Neural cell (in vitro differentiated cells): Measurements from ENCODE around the gene RUVBL1. TPM values are rescaled to one million over a fixed set of nuclear protein-coding genes. Genes with fewer than 3 reads are reported as not detected.
A peak's percentile ranks its signal among the peaks of the same experiment; 100 is the strongest.

Experiments
- H2AFZ ChIP-seq: fragments of 200-600, 300-800 bp; sonication (generic), shearing (Covaris generic); 2 replicates; pipeline ENCODE4 v1.6.0; 2014; ENCODE audit warnings: low read depth, mild to moderate bottlenecking, antibody characterized with exemption, low read length, moderate library complexity
- H3F3A ChIP-seq: fragments of 200-600 bp; shearing (Covaris generic); 2 replicates; pipeline ENCODE4 v1.6.1; 2016; ENCODE audit warnings: mild to moderate bottlenecking, moderate library complexity, mixed read lengths, antibody characterized with exemption, low read length; ENCODE audit not compliant: insufficient read depth, poor library complexity, severe bottlenecking
- H3K27ac ChIP-seq: fragments of 200-600, 300-800 bp; sonication (generic), shearing (Covaris generic); 2 replicates; pipeline ENCODE4 v1.5.1; 2014; ENCODE audit warnings: mild to moderate bottlenecking, low read length, moderate library complexity
- H3K27me3 ChIP-seq: fragments of 300-800, 200-600 bp; sonication (generic), shearing (Covaris generic); 2 replicates; pipeline ENCODE4 v1.6.0; 2014; ENCODE audit warnings: mild to moderate bottlenecking, low read depth, low read length, moderate library complexity; ENCODE audit not compliant: insufficient read depth
- H3K36me3 ChIP-seq: fragments of 300-800, 200-600 bp; sonication (generic), shearing (Covaris generic); 2 replicates; pipeline ENCODE4 v1.5.1; 2014; ENCODE audit warnings: mild to moderate bottlenecking, antibody characterized with exemption, low read length, moderate library complexity; ENCODE audit not compliant: insufficient read depth
- H3K4me2 ChIP-seq: fragments of 300-800, 200-600 bp; sonication (generic), shearing (Covaris generic); 2 replicates; pipeline ENCODE4 v1.6.0; 2014; ENCODE audit warnings: mild to moderate bottlenecking, low read length
- H3K4me3 ChIP-seq: fragments of 300-800, 200-600 bp; sonication (generic), shearing (Covaris generic); 2 replicates; pipeline ENCODE4 v1.5.1; 2014; ENCODE audit warnings: mild to moderate bottlenecking, low read length, moderate library complexity
- H3K79me2 ChIP-seq: fragments of 200-600 bp; shearing (Covaris generic); replicated peaks from 2 replicates; pipeline ENCODE4 v1.6.0; 2014; ENCODE audit warnings: mild to moderate bottlenecking, low read length, moderate library complexity; ENCODE audit not compliant: insufficient read depth
- H3K9ac ChIP-seq: fragments of 300-800, 200-600 bp; sonication (generic), shearing (Covaris generic); 2 replicates; pipeline ENCODE4 v1.6.1; 2016; ENCODE audit warnings: mild to moderate bottlenecking, low read length, mixed read lengths
- H3K9me2 ChIP-seq: fragments of 200-600 bp; shearing (Covaris generic); 2 replicates; pipeline ENCODE4 v1.6.1; 2016; ENCODE audit warnings: mild to moderate bottlenecking, low read length, mixed read lengths; ENCODE audit not compliant: insufficient read depth
- H3K9me3 ChIP-seq: fragments of 200-600, 300-800 bp; sonication (generic), shearing (Covaris generic); 2 replicates; pipeline ENCODE4 v1.6.1; 2016; ENCODE audit warnings: mild to moderate bottlenecking, mixed run types, low read length, moderate library complexity, mixed read lengths
- H4K20me1 ChIP-seq: fragments of 200-600 bp; shearing (Covaris generic); 2 replicates; pipeline ENCODE4 v1.6.1; 2016; ENCODE audit warnings: mild to moderate bottlenecking, mixed run types; ENCODE audit not compliant: insufficient read depth
- EP300 ChIP-seq: fragments of 450-650 bp; conservative IDR thresholded peaks from 2 replicates; pipeline ENCODE4 v1.6.1; 2014; ENCODE audit warnings: antibody characterized with exemption, mild to moderate bottlenecking, moderate library complexity; ENCODE audit not compliant: poor library complexity, severe bottlenecking
- EZH2 ChIP-seq: fragments of 200-600, 300-800 bp; shearing (Covaris generic), sonication (generic); IDR thresholded peaks from 2 replicates; pipeline ENCODE4 v1.6.1; 2014; ENCODE audit warnings: antibody characterized with exemption, low read length, borderline replicate concordance, mild to moderate bottlenecking; ENCODE audit not compliant: insufficient read depth, poor library complexity, severe bottlenecking
- MXI1 ChIP-seq: fragments of 450-650 bp; conservative IDR thresholded peaks from 2 replicates; pipeline ENCODE4 v1.6.1; 2014; ENCODE audit warnings: antibody characterized with exemption, mild to moderate bottlenecking; ENCODE audit not compliant: poor library complexity, severe bottlenecking
- POLR2AphosphoS5 ChIP-seq: IDR thresholded peaks from 2 replicates; pipeline ENCODE4 v1.6.1; 2012
- RAD21 ChIP-seq: fragments of 450-650 bp; conservative IDR thresholded peaks from 2 replicates; pipeline ENCODE4 v1.6.1; 2014; ENCODE audit warnings: antibody characterized with exemption, mild to moderate bottlenecking, moderate library complexity
- SMC3 ChIP-seq: fragments of 450-650 bp; conservative IDR thresholded peaks from 2 replicates; pipeline ENCODE4 v1.6.1; 2014; ENCODE audit warnings: antibody characterized with exemption, mild to moderate bottlenecking, moderate library complexity; ENCODE audit not compliant: poor library complexity
- TAF1 ChIP-seq: IDR thresholded peaks from 2 replicates; pipeline ENCODE4 v1.6.1; 2012; ENCODE audit warnings: low read depth
- polyA minus RNA-seq: library from RNA; depleted of rRNA, polyadenylated mRNA; stranded (reverse); fragments of >200 nt; gene quantifications from 2 replicates; pipeline ENCODE4 v1.2.3, GENCODE V29; 2014
- polyA plus RNA-seq: library from polyadenylated mRNA; depleted of rRNA; stranded (reverse); fragments of >200 nt; gene quantifications from 2 replicates; pipeline ENCODE4 v1.2.3, GENCODE V29; 2014
- TF ChIP-seq, protein P1 (sequence below): fragments of 450-650 bp; IDR thresholded peaks from 2 replicates; pipeline ENCODE4 v1.5.1; 2014; ENCODE audit warnings: antibody characterized with exemption, mild to moderate bottlenecking, moderate library complexity; ENCODE audit not compliant: poor library complexity, severe bottlenecking
- TF ChIP-seq, protein P2 (sequence below): IDR thresholded peaks from 2 replicates; pipeline ENCODE4 v1.6.1; 2012; ENCODE audit warnings: borderline replicate concordance

Gene RUVBL1
- polyA plus RNA-seq (83.3 and 95.2 TPM in 2 replicates), polyA minus RNA-seq (54.3 and 61.8 TPM in 2 replicates)

DNA sequence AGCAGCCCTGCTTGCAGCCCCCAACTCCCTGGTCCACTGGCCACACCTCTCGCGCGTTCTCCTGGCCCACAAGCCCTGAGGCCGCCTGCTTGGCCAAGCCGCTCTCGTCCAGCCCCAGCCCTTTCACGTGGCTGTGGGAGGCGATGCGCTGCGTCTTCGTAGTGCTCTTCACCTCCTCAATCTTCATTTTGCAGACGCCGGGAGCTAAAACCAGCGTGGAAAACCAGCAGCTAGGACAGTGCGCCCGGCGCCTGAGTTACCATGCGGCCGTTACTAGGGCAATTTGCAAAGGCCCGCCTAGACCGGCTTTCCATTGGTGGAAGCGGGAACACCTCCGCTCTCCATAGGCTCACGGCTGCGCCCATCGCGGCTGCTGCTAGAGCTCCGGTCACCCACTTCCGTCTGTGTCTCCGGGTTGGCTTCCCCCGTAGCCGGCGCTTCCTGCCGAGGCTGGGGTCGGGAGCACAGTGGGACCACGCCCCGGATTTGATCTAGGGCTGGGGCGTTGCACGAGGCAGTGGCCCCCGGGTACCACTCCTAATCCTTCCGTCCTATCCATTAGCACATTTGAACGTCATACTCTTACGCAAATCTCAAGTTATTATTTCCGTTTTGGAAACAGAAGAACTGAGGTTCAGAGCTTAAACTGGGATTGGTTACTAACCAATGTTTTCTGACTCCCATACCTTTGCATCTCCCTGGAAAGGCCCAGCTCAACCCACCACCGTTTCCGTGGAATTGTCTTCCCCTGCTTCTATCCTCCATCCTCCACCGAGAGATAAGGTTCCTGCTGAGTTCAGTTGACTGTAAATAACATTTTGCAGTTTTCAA, at the start of gene RUVBL1:
Gene RUVBL1, minus strand, starts transcription at position 275 of the 831 bp plus-strand sequence. Its CDS starts 88 bp downstream, at position 187.
- Histone ChIP-seq H3K79me2 (peaks cover 7% of the 10 kb centered on the region), H3K4me3 (peak within 1 kb of the TSS; percentile 97), H3K9me2 (no peaks in the 10 kb centered on the region), H3F3A (peaks cover 7% of the 10 kb centered on the region), H3K9me3 (no peaks in the 10 kb centered on the region), H3K9ac (peak within 1 kb of the TSS; percentile 75), H3K27me3 (no peaks in the 10 kb centered on the region), H3K36me3 (no peaks in the 10 kb centered on the region), H3K4me2 (peak within 1 kb of the TSS; percentile 81), H3K27ac (peak within 1 kb of the TSS; percentile 77), H2AFZ (peak within 1 kb of the TSS; percentile 100), H4K20me1 (no peaks in the 10 kb centered on the region)
- TF ChIP-seq TAF1 (no peak), MXI1 (peak; percentile 99), SMC3 (peak; percentile 38), EZH2 (no peak), EP300 (peak; percentile 35), POLR2AphosphoS5 (peak; percentile 73), RAD21 (no peak)
- TF ChIP-seq, protein P1, sequence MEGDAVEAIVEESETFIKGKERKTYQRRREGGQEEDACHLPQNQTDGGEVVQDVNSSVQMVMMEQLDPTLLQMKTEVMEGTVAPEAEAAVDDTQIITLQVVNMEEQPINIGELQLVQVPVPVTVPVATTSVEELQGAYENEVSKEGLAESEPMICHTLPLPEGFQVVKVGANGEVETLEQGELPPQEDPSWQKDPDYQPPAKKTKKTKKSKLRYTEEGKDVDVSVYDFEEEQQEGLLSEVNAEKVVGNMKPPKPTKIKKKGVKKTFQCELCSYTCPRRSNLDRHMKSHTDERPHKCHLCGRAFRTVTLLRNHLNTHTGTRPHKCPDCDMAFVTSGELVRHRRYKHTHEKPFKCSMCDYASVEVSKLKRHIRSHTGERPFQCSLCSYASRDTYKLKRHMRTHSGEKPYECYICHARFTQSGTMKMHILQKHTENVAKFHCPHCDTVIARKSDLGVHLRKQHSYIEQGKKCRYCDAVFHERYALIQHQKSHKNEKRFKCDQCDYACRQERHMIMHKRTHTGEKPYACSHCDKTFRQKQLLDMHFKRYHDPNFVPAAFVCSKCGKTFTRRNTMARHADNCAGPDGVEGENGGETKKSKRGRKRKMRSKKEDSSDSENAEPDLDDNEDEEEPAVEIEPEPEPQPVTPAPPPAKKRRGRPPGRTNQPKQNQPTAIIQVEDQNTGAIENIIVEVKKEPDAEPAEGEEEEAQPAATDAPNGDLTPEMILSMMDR, result no peak

DNA sequence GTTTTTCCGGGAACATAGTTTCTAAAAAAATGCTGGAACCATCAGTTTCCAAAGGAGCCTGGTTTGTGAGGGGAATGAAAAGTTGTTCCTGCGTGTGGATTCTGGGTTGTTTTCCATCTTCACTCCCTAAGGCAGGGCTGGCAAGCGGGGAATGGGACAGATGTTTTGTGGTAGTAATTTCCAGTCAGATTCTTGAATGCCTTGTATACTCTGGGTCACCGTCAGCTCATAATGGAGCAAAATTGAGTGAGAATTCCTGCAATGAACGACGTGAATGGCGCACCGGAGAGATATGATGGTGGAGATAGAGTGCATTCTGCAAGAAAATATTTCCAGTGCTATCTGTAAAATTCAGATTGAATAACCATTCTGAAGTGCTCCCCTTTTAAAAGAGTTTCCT, 49.6 kb upstream of the RUVBL1 start:
- Histone ChIP-seq H3K4me2 (no peak overlapping the region), H3K9me3 (no peaks in the 10 kb centered on the region), H3K4me3 (no peak overlapping the region), H4K20me1 (no peaks in the 10 kb centered on the region), H3K27ac (no peak overlapping the region), H2AFZ (no peak overlapping the region), H3F3A (no peaks in the 10 kb centered on the region), H3K27me3 (no peaks in the 10 kb centered on the region), H3K9ac (no peak overlapping the region), H3K36me3 (no peaks in the 10 kb centered on the region), H3K79me2 (no peaks in the 10 kb centered on the region), H3K9me2 (no peaks in the 10 kb centered on the region)
- TF ChIP-seq SMC3, result no peak

DNA sequence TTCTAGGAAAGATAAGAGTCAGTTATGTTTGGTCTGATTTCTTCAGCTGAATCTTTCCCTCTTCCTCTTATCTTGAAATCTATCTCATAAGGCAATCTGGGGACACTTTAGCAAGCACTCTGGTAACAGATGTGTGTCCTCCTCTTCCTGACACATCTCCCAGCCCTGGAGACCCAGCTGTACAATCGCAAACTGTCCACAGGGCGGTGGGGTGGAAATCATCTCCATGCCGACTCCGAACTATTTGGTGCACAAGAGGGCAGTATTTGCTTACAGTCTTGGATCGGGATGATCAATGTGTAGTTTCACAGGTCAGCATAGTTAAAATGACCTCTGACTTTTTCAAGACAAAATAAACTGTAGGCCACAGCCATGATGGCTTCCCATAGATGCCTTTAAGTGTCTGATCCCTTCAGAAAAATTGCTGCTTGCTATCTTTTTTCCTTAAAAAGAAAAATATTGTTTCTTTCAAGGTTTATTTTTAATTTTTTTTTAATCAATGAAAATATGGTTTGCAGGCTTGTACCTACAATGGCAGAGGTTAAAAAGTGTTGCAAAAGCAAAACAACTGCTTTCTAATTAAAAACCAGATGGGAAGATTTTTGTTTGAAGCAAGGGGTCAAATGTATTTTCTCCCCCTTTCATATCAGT, 47.4 kb upstream of the RUVBL1 start:
- H3K27me3 ChIP-seq, result no peaks in the 10 kb centered on the region
- H3K27ac ChIP-seq, result no peak overlapping the region
- no peak overlapping the region for H3K4me2 ChIP-seq
- no peaks in the 10 kb centered on the region for H3F3A ChIP-seq
- no peak overlapping the region for H3K9ac ChIP-seq
- H3K36me3 ChIP-seq, result no peaks in the 10 kb centered on the region
- no peaks in the 10 kb centered on the region for H4K20me1 ChIP-seq
- no peaks in the 10 kb centered on the region for H3K79me2 ChIP-seq
- TF ChIP-seq TAF1, result no peak
- TF ChIP-seq RAD21, result peak; percentile 75
- TF ChIP-seq POLR2AphosphoS5, result no peak
- TF ChIP-seq MXI1, result no peak
- TF ChIP-seq, protein P2, sequence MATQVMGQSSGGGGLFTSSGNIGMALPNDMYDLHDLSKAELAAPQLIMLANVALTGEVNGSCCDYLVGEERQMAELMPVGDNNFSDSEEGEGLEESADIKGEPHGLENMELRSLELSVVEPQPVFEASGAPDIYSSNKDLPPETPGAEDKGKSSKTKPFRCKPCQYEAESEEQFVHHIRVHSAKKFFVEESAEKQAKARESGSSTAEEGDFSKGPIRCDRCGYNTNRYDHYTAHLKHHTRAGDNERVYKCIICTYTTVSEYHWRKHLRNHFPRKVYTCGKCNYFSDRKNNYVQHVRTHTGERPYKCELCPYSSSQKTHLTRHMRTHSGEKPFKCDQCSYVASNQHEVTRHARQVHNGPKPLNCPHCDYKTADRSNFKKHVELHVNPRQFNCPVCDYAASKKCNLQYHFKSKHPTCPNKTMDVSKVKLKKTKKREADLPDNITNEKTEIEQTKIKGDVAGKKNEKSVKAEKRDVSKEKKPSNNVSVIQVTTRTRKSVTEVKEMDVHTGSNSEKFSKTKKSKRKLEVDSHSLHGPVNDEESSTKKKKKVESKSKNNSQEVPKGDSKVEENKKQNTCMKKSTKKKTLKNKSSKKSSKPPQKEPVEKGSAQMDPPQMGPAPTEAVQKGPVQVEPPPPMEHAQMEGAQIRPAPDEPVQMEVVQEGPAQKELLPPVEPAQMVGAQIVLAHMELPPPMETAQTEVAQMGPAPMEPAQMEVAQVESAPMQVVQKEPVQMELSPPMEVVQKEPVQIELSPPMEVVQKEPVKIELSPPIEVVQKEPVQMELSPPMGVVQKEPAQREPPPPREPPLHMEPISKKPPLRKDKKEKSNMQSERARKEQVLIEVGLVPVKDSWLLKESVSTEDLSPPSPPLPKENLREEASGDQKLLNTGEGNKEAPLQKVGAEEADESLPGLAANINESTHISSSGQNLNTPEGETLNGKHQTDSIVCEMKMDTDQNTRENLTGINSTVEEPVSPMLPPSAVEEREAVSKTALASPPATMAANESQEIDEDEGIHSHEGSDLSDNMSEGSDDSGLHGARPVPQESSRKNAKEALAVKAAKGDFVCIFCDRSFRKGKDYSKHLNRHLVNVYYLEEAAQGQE, result no peak
- peak; percentile 72 for TF ChIP-seq SMC3
- no peak for TF ChIP-seq EZH2
- TF ChIP-seq, protein P1, result peak; percentile 71
- no peak for TF ChIP-seq EP300
- H3K9me2 ChIP-seq, result no peaks in the 10 kb centered on the region
- no peak overlapping the region for H2AFZ ChIP-seq
- H3K9me3 ChIP-seq, result no peaks in the 10 kb centered on the region
- H3K4me3 ChIP-seq, result no peak overlapping the region
